ENCODE data around the gene MEDAG.

MEDAG gene

DNA sequence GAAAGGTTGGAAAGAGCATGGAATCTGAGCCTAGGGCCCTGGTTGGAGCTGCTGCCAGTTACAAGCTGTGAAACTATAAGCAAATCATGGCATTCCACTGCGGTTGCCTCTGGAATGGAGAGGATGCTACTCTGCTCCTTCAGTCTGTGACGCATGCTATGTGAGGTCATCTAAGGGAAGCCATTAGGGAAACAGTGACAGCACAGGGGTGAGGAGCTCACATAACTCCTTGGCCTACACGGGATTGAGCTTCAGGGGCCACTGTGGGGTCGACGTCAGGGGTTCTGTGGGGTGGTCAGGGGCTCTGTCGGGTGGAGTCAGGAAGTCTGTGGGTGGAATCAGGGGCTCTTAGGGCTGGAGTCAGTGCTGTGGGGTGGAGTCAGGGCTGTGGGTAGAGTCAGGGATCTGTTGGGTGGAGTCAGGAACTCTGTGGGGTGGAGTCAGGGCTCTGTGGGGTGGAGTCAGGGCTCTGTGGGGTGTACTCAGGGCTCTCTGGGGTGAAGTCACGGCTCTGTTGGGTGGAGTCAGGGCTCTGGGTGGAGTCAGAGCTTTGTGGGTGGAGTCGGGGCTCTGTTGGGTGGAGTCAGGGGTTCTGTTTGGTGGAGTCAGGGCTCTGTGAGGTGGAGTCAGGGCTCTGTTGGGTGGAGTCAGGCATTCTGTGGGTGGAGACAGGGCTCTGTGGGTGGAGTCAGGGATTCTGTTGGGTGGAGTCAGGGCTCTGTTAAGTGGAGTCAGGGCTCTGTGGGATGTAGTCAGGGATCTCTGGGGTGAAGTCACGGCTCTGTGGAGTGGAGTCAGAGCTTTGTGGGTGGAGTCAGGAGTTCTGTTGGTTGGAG, 35.8 kb upstream of the MEDAG start:
- Histone ChIP-seq H3K36me3 (ENCODE audit: control insufficient read depth in 1 of 2, insufficient read depth in 2 of 2, low read depth in 1 of 2, low read length in 2 of 2) (no peaks in the 10 kb centered on the region), H3K4me1 (ENCODE audit: control insufficient read depth, insufficient read depth, low read depth, low read length) (peaks cover 32% of the 10 kb centered on the region), H3K4me2 (ENCODE audit: low read length, poor library complexity, severe bottlenecking) (no peak overlapping the region), H3K79me1 (replicated peaks; ENCODE audit: low read length, poor library complexity, severe bottlenecking) (peaks cover 2% of the 10 kb centered on the region), H3K4me3 (ENCODE audit: insufficient read depth in 1 of 2, low read depth in 1 of 2, low read length in 2 of 2) (peak overlapping the region in 1 of 2 experiments; percentile 64), H2BK12ac (ENCODE audit: low read length in 2 of 2) (peak overlapping the region; percentile 45 to 69), H3K4ac (ENCODE audit: low read depth in 1 of 2, low read length in 2 of 2) (no peak overlapping the region), H2BK120ac (ENCODE audit: low read depth, low read length) (peak overlapping the region; percentile 74), H3K18ac (ENCODE audit: low read depth in 1 of 2, low read length in 2 of 2) (peak overlapping the region; percentile 90 to 96), H4K91ac (ENCODE audit: low read length) (peak overlapping the region; percentile 45), H3K27me3 (ENCODE audit: control insufficient read depth in 1 of 2, insufficient read depth in 1 of 2, low read length in 2 of 2) (no peaks in the 10 kb centered on the region), H3K9me3 (ENCODE audit: control insufficient read depth, low read length) (no peaks in the 10 kb centered on the region), H3K27ac (ENCODE audit: low read length, poor library complexity, severe bottlenecking) (peak overlapping the region; percentile 98), H2BK15ac (ENCODE audit: low read depth, poor library complexity, severe bottlenecking) (no peak overlapping the region), H2BK5ac (ENCODE audit: low read depth, low read length, poor library complexity, severe bottlenecking) (peak overlapping the region; percentile 86), H4K8ac (ENCODE audit: low read length) (peak overlapping the region; percentile 84), H3K23ac (ENCODE audit: low read length in 2 of 2) (no peak overlapping the region), H2AFZ (ENCODE audit: low read depth, low read length) (no peak overlapping the region), H2AK5ac (ENCODE audit: low read length, severe bottlenecking) (peak overlapping the region; percentile 92), H3K14ac (ENCODE audit: low read length in 2 of 2) (no peak overlapping the region), H3K9ac (ENCODE audit: low read length) (peak overlapping the region; percentile 89)
- peak; percentile 100 for DNase-seq
- under 1% methylated on average over 9 of the region's 9 CpGs for WGBS

GRCh38 chr13:30870916-30871587, 35.0 kb upstream of the MEDAG start:
- no peak overlapping the region for H2AFZ ChIP-seq (ENCODE audit: low read depth, low read length)
- H3K18ac ChIP-seq (ENCODE audit: low read depth in 1 of 2, low read length in 2 of 2) = peak overlapping the region; percentile 86 to 96
- no peak for DNase-seq
- peaks cover 29% of the 10 kb centered on the region for H3K4me1 ChIP-seq (ENCODE audit: control insufficient read depth, insufficient read depth, low read depth, low read length)
- peak overlapping the region; percentile 92 for H2AK5ac ChIP-seq (ENCODE audit: low read length, severe bottlenecking)
- peak overlapping the region; percentile 61 for H2BK120ac ChIP-seq (ENCODE audit: low read depth, low read length)
- peak overlapping the region; percentile 65 to 94 for H3K4ac ChIP-seq (ENCODE audit: low read depth in 1 of 2, low read length in 2 of 2)
- peak overlapping the region; percentile 93 for H2BK12ac ChIP-seq (ENCODE audit: low read length in 2 of 2)
- no peak overlapping the region for H2BK5ac ChIP-seq (ENCODE audit: low read depth, low read length, poor library complexity, severe bottlenecking)
- H3K79me1 ChIP-seq (replicated peaks; ENCODE audit: low read length, poor library complexity, severe bottlenecking) = peaks cover 2% of the 10 kb centered on the region
- H3K9me3 ChIP-seq (ENCODE audit: control insufficient read depth, low read length) = no peaks in the 10 kb centered on the region
- H3K36me3 ChIP-seq (ENCODE audit: control insufficient read depth in 1 of 2, insufficient read depth in 2 of 2, low read depth in 1 of 2, low read length in 2 of 2) = no peaks in the 10 kb centered on the region
- no peak overlapping the region for H3K4me2 ChIP-seq (ENCODE audit: low read length, poor library complexity, severe bottlenecking)
- H3K14ac ChIP-seq (ENCODE audit: low read length in 2 of 2) = peak overlapping the region in 1 of 2 experiments; percentile 78
- peak overlapping the region; percentile 89 for H3K9ac ChIP-seq (ENCODE audit: low read length)
- peak overlapping the region; percentile 89 for H4K8ac ChIP-seq (ENCODE audit: low read length)
- H3K27me3 ChIP-seq (ENCODE audit: control insufficient read depth in 1 of 2, insufficient read depth in 1 of 2, low read length in 2 of 2) = no peaks in the 10 kb centered on the region
- 88% methylated on average over 24 of the region's 24 CpGs for WGBS
- peak overlapping the region in 1 of 2 experiments; percentile 48 for H3K4me3 ChIP-seq (ENCODE audit: insufficient read depth in 1 of 2, low read depth in 1 of 2, low read length in 2 of 2)
- H3K23ac ChIP-seq (ENCODE audit: low read length in 2 of 2) = no peak overlapping the region
- H2BK15ac ChIP-seq (ENCODE audit: low read depth, poor library complexity, severe bottlenecking) = peak overlapping the region; percentile 73
- peak overlapping the region; percentile 98 for H3K27ac ChIP-seq (ENCODE audit: low read length, poor library complexity, severe bottlenecking)
- peak overlapping the region; percentile 96 for H4K91ac ChIP-seq (ENCODE audit: low read length)

DNA sequence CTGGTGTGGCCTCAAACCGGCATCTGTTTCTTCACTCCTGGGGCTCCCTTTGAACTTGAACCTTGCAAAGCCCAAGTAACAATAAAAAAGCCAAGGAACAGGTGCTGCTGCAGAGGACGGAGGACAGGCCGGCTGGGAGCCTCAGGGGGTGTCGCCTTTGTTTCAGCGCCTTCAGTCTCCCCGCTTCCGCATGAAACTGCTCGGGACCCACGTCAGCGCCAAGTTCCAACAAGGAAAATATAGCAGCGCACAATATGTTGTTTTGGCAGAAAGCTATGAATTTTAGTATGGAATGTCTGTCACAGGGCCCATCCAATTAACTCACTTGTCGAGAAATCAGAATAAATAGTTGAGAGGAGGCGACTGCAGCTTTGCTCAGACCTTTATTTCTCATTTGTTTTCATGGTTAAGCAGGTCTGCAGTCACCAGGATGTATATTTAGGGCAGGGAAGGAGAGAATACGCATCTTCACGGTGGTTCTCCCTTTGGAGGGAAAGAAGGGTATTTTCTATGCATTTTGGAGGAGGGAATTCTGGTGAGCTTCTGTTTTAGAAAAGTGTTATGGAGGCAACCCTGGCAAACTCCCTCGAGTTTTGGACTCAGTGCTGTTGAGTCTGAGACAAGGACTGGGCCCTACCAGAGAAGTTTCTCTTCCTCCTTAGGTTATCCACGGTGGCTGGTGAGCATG, 34.3 kb upstream of the MEDAG start:
- H3K4me2 ChIP-seq (ENCODE audit: low read length, poor library complexity, severe bottlenecking) = no peak overlapping the region
- no peak overlapping the region for H2AFZ ChIP-seq (ENCODE audit: low read depth, low read length)
- H3K4me3 ChIP-seq (ENCODE audit: insufficient read depth in 1 of 2, low read depth in 1 of 2, low read length in 2 of 2) = peak overlapping the region in 1 of 2 experiments; percentile 61
- H4K8ac ChIP-seq (ENCODE audit: low read length) = peak overlapping the region; percentile 89
- no peaks in the 10 kb centered on the region for H3K27me3 ChIP-seq (ENCODE audit: control insufficient read depth in 1 of 2, insufficient read depth in 1 of 2, low read length in 2 of 2)
- H2BK15ac ChIP-seq (ENCODE audit: low read depth, poor library complexity, severe bottlenecking) = peak overlapping the region; percentile 87
- H4K91ac ChIP-seq (ENCODE audit: low read length) = peak overlapping the region; percentile 96
- peak overlapping the region; percentile 85 for H3K9ac ChIP-seq (ENCODE audit: low read length)
- peak overlapping the region; percentile 71 to 95 for H3K18ac ChIP-seq (ENCODE audit: low read depth in 1 of 2, low read length in 2 of 2)
- DNase-seq = no peak
- H2BK120ac ChIP-seq (ENCODE audit: low read depth, low read length) = peak overlapping the region; percentile 69
- peak overlapping the region in 1 of 2 experiments; percentile 34 for H3K23ac ChIP-seq (ENCODE audit: low read length in 2 of 2)
- H3K4ac ChIP-seq (ENCODE audit: low read depth in 1 of 2, low read length in 2 of 2) = peak overlapping the region; percentile 90 to 94
- H3K9me3 ChIP-seq (ENCODE audit: control insufficient read depth, low read length) = no peaks in the 10 kb centered on the region
- H3K14ac ChIP-seq (ENCODE audit: low read length in 2 of 2) = peak overlapping the region in 1 of 2 experiments; percentile 82
- H2BK5ac ChIP-seq (ENCODE audit: low read depth, low read length, poor library complexity, severe bottlenecking) = peak overlapping the region; percentile 67
- H3K4me1 ChIP-seq (ENCODE audit: control insufficient read depth, insufficient read depth, low read depth, low read length) = peaks cover 28% of the 10 kb centered on the region
- no peaks in the 10 kb centered on the region for H3K36me3 ChIP-seq (ENCODE audit: control insufficient read depth in 1 of 2, insufficient read depth in 2 of 2, low read depth in 1 of 2, low read length in 2 of 2)
- H2BK12ac ChIP-seq (ENCODE audit: low read length in 2 of 2) = peak overlapping the region; percentile 93 to 98
- H3K79me1 ChIP-seq (replicated peaks; ENCODE audit: low read length, poor library complexity, severe bottlenecking) = peaks cover 2% of the 10 kb centered on the region
- peak overlapping the region; percentile 98 for H2AK5ac ChIP-seq (ENCODE audit: low read length, severe bottlenecking)
- H3K27ac ChIP-seq (ENCODE audit: low read length, poor library complexity, severe bottlenecking) = peak overlapping the region; percentile 91
- WGBS = 93% methylated on average over 17 of the region's 17 CpGs

Data from mesenchymal stem cell (in vitro differentiated cells and primary cell).